GM12874 (cell line): ENCODE measurements around the gene PHYHIPL.

ENCODE experiments used
- CTCF ChIP-seq: IDR thresholded peaks from 2 replicates; pipeline ENCODE4 v1.5.1; 2011; ENCODE audit warnings: low read depth, mild to moderate bottlenecking, control low read depth, low read length, moderate library complexity; ENCODE audit not compliant: insufficient read depth

PHYHIPL gene

GRCh38 chr10:59273445-59273844 is 97.0 kb downstream of the PHYHIPL start:
- TF ChIP-seq CTCF = no peak

GRCh38 chr10:59276133-59276532 is 99.7 kb downstream of the PHYHIPL start:
- no peak for TF ChIP-seq CTCF

- no peak for TF ChIP-seq CTCF
Observed at GRCh38 chr10:59276919-59277318, 100.5 kb downstream of the PHYHIPL start.

GRCh38 chr10:59279476-59279875 is 103.0 kb downstream of the PHYHIPL start:
- TF ChIP-seq CTCF = no peak

GRCh38 chr10:59279991-59280505 is 103.6 kb downstream of the PHYHIPL start:
- TF ChIP-seq CTCF = no peak

- TF ChIP-seq CTCF = no peak
Observed at GRCh38 chr10:59281861-59282260, 105.4 kb downstream of the PHYHIPL start.

GRCh38 chr10:59283456-59284091 is 107.1 kb downstream of the PHYHIPL start:
- no peak for TF ChIP-seq CTCF
